ENCODE data around the gene LIMA1.
"Not testable (repeated sequence)": the region's sequence is repeated elsewhere in the genome, so short reads cannot be mapped to it uniquely, and the experiment has no call there.

LIMA1 gene

DNA sequence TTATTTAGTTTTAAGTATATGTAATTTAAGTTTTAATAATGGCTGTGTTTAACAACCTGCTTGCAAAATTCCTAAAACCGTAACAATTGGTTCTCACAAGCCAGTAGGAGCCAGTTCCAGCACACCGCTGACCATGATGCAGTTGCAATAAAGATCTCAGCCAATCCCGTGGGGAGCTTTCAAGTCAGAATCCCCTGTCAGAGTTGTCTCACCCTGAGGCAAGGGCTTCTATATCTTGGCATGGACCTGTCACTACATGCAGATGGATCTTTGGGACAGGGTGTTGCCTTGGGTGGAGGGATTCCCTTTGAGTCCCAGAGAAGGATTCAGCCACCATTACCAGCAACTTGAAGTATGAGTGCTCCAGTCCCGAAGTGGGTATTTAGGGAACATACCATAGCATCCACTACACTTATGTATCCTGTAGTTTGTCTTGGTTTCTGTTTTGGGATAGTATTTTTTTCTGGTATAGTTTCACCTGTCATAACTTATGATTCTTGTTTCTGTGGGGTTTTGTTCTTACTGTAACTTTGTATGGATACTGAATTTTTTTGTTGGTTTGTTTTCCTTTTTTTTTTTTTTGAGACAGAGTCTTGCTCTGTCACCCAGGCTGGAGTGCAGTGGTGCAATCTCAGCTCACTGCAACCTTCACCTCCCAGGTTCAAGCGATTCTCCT, 30.1 kb upstream of the LIMA1 start:
- TF ChIP-seq, protein P1, sequence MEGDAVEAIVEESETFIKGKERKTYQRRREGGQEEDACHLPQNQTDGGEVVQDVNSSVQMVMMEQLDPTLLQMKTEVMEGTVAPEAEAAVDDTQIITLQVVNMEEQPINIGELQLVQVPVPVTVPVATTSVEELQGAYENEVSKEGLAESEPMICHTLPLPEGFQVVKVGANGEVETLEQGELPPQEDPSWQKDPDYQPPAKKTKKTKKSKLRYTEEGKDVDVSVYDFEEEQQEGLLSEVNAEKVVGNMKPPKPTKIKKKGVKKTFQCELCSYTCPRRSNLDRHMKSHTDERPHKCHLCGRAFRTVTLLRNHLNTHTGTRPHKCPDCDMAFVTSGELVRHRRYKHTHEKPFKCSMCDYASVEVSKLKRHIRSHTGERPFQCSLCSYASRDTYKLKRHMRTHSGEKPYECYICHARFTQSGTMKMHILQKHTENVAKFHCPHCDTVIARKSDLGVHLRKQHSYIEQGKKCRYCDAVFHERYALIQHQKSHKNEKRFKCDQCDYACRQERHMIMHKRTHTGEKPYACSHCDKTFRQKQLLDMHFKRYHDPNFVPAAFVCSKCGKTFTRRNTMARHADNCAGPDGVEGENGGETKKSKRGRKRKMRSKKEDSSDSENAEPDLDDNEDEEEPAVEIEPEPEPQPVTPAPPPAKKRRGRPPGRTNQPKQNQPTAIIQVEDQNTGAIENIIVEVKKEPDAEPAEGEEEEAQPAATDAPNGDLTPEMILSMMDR (IDR thresholded peaks at IDR 0.05; ENCODE audit: low read depth, low read length, poor library complexity, severe bottlenecking) = no peak
- no peak for TF ChIP-seq EZH2phosphoT487 (IDR thresholded peaks at IDR 0.05; ENCODE audit: borderline replicate concordance, low read length)
- no peak overlapping the region for H3K4me2 ChIP-seq (ENCODE audit: low read length)
- no peaks in the 10 kb centered on the region for H3F3A ChIP-seq (ENCODE audit: control insufficient read depth, insufficient read depth)
- no peaks in the 10 kb centered on the region for H3K79me2 ChIP-seq (ENCODE audit: control insufficient read depth, low read length)
- H3K36me3 ChIP-seq (ENCODE audit: control insufficient read depth, low read length) = no peaks in the 10 kb centered on the region
- H3K4me3 ChIP-seq (ENCODE audit: low read length) = no peak overlapping the region
- no peaks in the 10 kb centered on the region for H3K9me2 ChIP-seq (replicated peaks; ENCODE audit: control insufficient read depth, low read length)
- H3K27me3 ChIP-seq (ENCODE audit: control insufficient read depth, low read length) = no peaks in the 10 kb centered on the region
- H3K9me3 ChIP-seq (ENCODE audit: control insufficient read depth, insufficient read depth, low read length) = no peaks in the 10 kb centered on the region
- H3K27ac ChIP-seq (ENCODE audit: low read depth, low read length) = no peak overlapping the region
- H3K4me1 ChIP-seq (ENCODE audit: control insufficient read depth, low read length) = no peaks in the 10 kb centered on the region
- no peaks in the 10 kb centered on the region for H4K20me1 ChIP-seq (ENCODE audit: control insufficient read depth, insufficient read depth, low read depth, low read length)

DNA sequence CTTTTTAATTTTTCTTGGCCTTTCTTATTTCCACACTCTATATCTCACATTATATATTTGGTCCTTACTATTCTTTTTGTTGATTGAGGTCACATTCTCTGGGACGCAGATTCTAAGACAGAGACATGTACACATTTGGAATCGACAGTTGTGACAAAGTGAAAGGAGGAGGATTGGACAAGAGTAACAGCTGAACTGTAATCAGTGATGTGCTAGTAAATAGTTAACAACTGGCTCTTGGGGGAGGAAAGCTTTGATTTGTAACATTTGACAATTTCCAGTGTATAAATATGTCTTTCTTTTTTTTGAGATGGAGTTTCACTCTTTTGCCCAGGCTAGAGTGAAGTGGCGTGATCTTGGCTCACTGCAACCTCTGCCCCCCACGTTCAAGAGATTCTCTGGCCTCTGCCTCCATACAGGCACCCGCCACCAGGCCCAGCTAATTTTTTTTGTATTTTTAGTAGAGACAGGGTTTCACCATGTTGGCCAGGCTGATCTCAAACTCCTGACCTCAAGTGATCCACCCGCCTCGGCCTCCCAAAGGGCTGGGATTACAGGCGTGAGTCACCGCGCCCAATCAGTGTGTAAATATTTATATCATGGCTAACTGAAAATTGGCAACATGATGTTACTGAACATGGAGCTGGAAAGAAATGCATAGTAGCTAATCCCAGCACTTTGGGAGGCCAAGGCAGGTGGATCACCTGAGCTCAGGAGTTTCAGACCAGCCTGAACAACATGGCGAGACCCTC, 28.7 kb upstream of the LIMA1 start:
- H3K79me2 ChIP-seq (ENCODE audit: control insufficient read depth, low read length); H3F3A ChIP-seq (ENCODE audit: control insufficient read depth, insufficient read depth); H3K9me2 ChIP-seq (replicated peaks; ENCODE audit: control insufficient read depth, low read length); H3K27ac ChIP-seq (ENCODE audit: low read depth, low read length); H3K4me3 ChIP-seq (ENCODE audit: low read length); H3K9me3 ChIP-seq (ENCODE audit: control insufficient read depth, insufficient read depth, low read length); H3K27me3 ChIP-seq (ENCODE audit: control insufficient read depth, low read length); H3K4me2 ChIP-seq (ENCODE audit: low read length); H4K20me1 ChIP-seq (ENCODE audit: control insufficient read depth, insufficient read depth, low read depth, low read length); H3K36me3 ChIP-seq (ENCODE audit: control insufficient read depth, low read length); H3K4me1 ChIP-seq (ENCODE audit: control insufficient read depth, low read length): not testable (repeated sequence)

DNA sequence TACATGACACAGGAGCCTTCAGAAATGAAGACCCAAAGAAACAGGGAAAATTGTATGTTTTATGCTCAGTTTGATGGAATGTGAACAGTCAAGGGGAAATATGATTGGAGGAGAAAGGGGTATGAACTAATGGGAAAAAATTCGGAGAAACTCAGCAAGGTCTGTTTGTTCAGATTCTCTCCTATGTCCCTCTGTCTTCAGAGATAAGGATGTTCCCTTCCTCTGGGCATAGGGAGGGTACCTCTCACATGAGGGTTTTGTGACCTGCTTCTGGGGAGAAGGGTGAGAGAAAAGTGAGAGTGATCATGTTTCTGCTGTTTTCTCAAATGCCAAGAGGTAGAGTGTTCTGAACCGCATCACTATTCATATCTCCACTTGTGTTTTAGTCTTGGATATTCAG, 26.6 kb upstream of the LIMA1 start:
- Histone ChIP-seq H3K9me3 (ENCODE audit: control insufficient read depth, insufficient read depth, low read length) (no peaks in the 10 kb centered on the region), H3K79me2 (ENCODE audit: control insufficient read depth, low read length) (no peaks in the 10 kb centered on the region), H3K27me3 (ENCODE audit: control insufficient read depth, low read length) (no peaks in the 10 kb centered on the region), H3K4me2 (ENCODE audit: low read length) (no peak overlapping the region), H3K9me2 (replicated peaks; ENCODE audit: control insufficient read depth, low read length) (no peaks in the 10 kb centered on the region), H4K20me1 (ENCODE audit: control insufficient read depth, insufficient read depth, low read depth, low read length) (no peaks in the 10 kb centered on the region), H3K27ac (ENCODE audit: low read depth, low read length) (no peak overlapping the region), H3K36me3 (ENCODE audit: control insufficient read depth, low read length) (no peaks in the 10 kb centered on the region), H3K4me1 (ENCODE audit: control insufficient read depth, low read length) (no peaks in the 10 kb centered on the region), H3F3A (ENCODE audit: control insufficient read depth, insufficient read depth) (no peaks in the 10 kb centered on the region), H3K4me3 (ENCODE audit: low read length) (no peak overlapping the region)
- TF ChIP-seq, protein P1 (IDR thresholded peaks at IDR 0.05; ENCODE audit: low read depth, low read length, poor library complexity, severe bottlenecking) = no peak
- TF ChIP-seq EZH2phosphoT487 (IDR thresholded peaks at IDR 0.05; ENCODE audit: borderline replicate concordance, low read length) = no peak

DNA sequence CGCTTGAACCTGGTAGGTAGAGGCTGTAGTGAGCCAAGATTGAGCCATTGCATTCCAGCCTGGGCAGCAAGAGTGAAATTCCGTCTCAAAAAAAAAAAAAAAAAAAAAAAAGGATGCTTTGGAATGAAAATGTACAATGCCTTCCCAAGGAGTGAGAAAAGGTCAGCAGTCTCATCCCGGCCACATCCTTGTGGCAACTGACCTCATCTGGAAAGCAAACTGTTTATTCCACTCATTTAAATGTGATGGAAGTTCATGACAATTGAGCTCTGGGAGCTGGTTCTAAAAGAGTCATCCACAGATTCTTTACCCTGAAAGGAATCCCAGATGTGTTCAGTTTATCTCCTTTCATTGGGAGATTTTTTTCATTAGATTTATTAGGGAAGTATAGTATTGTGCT, 19.4 kb upstream of the LIMA1 start:
- Histone ChIP-seq H3K79me2 (ENCODE audit: control insufficient read depth, low read length) (no peaks in the 10 kb centered on the region), H3K27me3 (ENCODE audit: control insufficient read depth, low read length) (no peaks in the 10 kb centered on the region), H4K20me1 (ENCODE audit: control insufficient read depth, insufficient read depth, low read depth, low read length) (no peaks in the 10 kb centered on the region), H3K4me3 (ENCODE audit: low read length) (no peak overlapping the region), H3K27ac (ENCODE audit: low read depth, low read length) (no peak overlapping the region), H3K4me2 (ENCODE audit: low read length) (no peak overlapping the region), H3K36me3 (ENCODE audit: control insufficient read depth, low read length) (no peaks in the 10 kb centered on the region), H3F3A (ENCODE audit: control insufficient read depth, insufficient read depth) (no peaks in the 10 kb centered on the region), H3K9me2 (replicated peaks; ENCODE audit: control insufficient read depth, low read length) (no peaks in the 10 kb centered on the region), H3K9me3 (ENCODE audit: control insufficient read depth, insufficient read depth, low read length) (no peaks in the 10 kb centered on the region), H3K4me1 (ENCODE audit: control insufficient read depth, low read length) (0 out of 2 replicates have a peak, but pooled peaks cover 2% of the 10 kb centered on the region)
- no peak for TF ChIP-seq EZH2phosphoT487 (IDR thresholded peaks at IDR 0.05; ENCODE audit: borderline replicate concordance, low read length)
- TF ChIP-seq, protein P1 (IDR thresholded peaks at IDR 0.05; ENCODE audit: low read depth, low read length, poor library complexity, severe bottlenecking) = no peak
